Activated T-cell treated with anti-CD3 and anti-CD28 coated beads, Interleukin-2, amount 50 U/mL, for 24 hours (primary cell): Measurements from ENCODE around the gene HOXB13.

Source experiments
- DNase-seq: peaks from one replicate; pipeline ENCODE4 v3.0.0-alpha.2; 2020
- H3K27ac Mint-ChIP-seq: 2 replicates; pipeline ENCODE4 v1.8.0; 2020; ENCODE audit warnings: mild to moderate bottlenecking, mixed read lengths
- H3K27me3 Mint-ChIP-seq: 2 replicates; pipeline ENCODE4 v1.8.0; 2020; ENCODE audit warnings: mixed read lengths
- H3K36me3 Mint-ChIP-seq: 2 replicates; pipeline ENCODE4 v1.8.0; 2020; ENCODE audit warnings: low read depth, mixed read lengths
- H3K4me1 Mint-ChIP-seq: 2 replicates; pipeline ENCODE4 v1.8.0; 2020; ENCODE audit warnings: low read depth, mixed read lengths
- H3K4me3 Mint-ChIP-seq: 2 replicates; pipeline ENCODE4 v1.8.0; 2020; ENCODE audit warnings: mild to moderate bottlenecking, moderate library complexity, mixed read lengths
- H3K9me3 Mint-ChIP-seq: 2 replicates; pipeline ENCODE4 v1.8.0; 2020; ENCODE audit warnings: mixed read lengths

Gene HOXB13

DNA sequence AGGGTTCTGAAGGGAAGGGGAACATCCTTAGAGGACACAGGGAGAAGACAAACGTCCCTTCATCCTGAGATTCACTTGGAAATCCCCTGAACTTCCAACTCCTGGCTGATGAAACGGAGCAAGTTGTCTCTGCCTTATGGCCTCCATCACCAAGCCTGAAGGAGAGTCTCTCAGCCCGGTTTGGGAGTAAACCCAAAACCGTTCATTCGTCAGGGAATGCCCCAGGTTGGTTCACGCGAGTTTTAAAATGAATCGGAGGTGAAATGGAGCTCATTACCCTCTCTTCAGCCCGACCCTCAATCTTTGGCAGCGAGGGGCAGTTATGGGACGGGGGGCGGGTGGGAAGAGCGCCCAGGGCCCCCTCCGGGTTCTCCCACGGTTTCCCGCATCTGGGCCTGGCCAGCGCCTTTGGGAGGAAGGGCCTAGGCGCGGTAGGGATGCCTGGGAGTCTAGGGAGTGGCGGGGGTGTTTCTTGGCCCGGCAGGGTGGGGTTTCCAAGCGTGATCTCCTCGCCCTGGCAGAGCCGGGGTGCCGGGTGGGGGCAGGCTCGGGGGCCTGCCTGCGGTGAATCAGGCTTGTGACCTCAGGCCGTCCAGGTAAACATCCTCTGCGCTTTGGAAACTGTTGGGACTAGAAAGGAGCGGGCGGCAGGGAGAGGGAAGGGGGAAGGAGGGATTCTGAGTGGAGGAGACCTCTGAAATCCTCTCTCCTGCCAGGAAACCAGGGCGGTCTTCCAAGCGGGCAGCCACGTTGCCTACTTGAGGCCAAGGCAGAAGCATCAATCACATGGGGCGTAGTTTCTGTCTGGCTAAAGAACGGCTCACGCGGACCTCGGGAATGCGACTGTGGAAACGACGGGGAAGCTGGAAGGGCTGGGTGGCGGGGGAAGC lies 24.1 kb upstream of the HOXB13 start:
- H3K4me1 Mint-ChIP-seq: peaks cover 11% of the 10 kb centered on the region
- H3K9me3 Mint-ChIP-seq: no peaks in the 10 kb centered on the region
- H3K27ac Mint-ChIP-seq: no peak overlapping the region
- peaks cover 93% of the 10 kb centered on the region for H3K27me3 Mint-ChIP-seq
- H3K36me3 Mint-ChIP-seq: no peaks in the 10 kb centered on the region
- no peak overlapping the region for H3K4me3 Mint-ChIP-seq
- DNase-seq: no peak

DNA sequence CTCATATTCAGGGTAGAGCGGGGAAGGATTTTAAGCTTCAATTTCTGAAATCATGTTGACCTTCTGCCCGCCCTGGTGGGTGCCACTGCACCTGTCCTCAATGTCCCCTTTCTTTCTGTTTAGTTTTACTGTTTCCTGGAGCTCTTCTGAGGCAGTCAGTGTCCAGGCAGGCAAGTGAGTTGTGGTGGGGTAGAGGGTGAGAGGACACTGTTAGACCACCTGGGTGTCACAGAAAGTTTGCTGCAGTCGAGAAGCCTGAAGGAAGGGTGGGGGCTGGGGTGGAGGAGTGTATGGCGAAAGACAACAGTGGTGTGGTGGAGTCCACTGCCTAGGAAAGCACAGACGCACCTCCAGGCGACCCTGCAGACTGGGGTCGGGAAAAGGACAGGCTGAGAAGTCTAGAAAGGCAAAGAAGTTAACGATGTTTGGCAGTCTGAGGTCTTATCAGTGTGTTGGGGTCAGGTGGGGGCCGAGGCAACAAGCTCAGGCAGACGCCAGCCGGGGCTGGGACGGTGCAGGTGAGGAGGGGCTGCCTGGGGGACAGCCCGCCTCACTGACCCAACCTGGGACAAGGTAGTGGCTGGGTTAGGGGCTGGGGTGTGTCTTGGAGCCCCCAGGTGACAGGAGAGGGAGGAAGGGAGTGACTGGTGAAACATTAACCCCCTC lies 23.3 kb upstream of the HOXB13 start:
- DNase-seq: no peak

DNA sequence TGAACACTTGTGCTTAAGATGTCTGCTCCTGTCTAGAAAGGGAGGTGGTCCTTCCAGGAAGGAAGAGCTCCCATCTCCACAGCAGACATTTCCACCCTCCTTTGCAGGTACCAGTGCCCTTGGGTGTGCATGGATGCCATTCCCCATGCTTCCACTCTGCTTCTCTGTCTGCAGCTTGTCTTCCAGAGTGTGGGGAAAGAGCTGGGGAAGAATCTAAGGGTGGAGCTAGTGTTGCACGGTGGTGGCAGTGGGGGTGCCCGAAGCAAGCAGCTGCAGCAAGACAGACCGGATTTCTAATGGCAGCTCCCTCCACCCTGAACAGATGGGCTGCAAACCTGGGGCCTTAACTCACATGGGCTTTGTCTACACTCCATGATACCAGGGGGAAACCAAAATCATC lies 22.6 kb upstream of the HOXB13 start:
- H3K36me3 Mint-ChIP-seq: no peaks in the 10 kb centered on the region
- no peaks in the 10 kb centered on the region for H3K9me3 Mint-ChIP-seq
- no peak overlapping the region for H3K27ac Mint-ChIP-seq
- H3K4me1 Mint-ChIP-seq: peaks cover 15% of the 10 kb centered on the region
- no peak for DNase-seq
- no peak overlapping the region for H3K4me3 Mint-ChIP-seq
- H3K27me3 Mint-ChIP-seq: peaks cover 96% of the 10 kb centered on the region

More for the DNA sequence above, 23.3 kb upstream of the HOXB13 start:
- Mint-ChIP-seq H3K4me1 (peaks cover 11% of the 10 kb centered on the region), H3K9me3 (no peaks in the 10 kb centered on the region), H3K36me3 (no peaks in the 10 kb centered on the region), H3K27ac (no peak overlapping the region), H3K27me3 (peaks cover 95% of the 10 kb centered on the region), H3K4me3 (no peak overlapping the region)

- no peak overlapping the region for H3K4me3 Mint-ChIP-seq
- H3K4me1 Mint-ChIP-seq: peaks cover 15% of the 10 kb centered on the region
- H3K36me3 Mint-ChIP-seq: no peaks in the 10 kb centered on the region
- no peaks in the 10 kb centered on the region for H3K9me3 Mint-ChIP-seq
- no peak for DNase-seq
- H3K27ac Mint-ChIP-seq: no peak overlapping the region
- peaks cover 96% of the 10 kb centered on the region for H3K27me3 Mint-ChIP-seq
Observed at GRCh38 chr17:48749621-48750553, 21.3 kb upstream of the HOXB13 start.

DNA sequence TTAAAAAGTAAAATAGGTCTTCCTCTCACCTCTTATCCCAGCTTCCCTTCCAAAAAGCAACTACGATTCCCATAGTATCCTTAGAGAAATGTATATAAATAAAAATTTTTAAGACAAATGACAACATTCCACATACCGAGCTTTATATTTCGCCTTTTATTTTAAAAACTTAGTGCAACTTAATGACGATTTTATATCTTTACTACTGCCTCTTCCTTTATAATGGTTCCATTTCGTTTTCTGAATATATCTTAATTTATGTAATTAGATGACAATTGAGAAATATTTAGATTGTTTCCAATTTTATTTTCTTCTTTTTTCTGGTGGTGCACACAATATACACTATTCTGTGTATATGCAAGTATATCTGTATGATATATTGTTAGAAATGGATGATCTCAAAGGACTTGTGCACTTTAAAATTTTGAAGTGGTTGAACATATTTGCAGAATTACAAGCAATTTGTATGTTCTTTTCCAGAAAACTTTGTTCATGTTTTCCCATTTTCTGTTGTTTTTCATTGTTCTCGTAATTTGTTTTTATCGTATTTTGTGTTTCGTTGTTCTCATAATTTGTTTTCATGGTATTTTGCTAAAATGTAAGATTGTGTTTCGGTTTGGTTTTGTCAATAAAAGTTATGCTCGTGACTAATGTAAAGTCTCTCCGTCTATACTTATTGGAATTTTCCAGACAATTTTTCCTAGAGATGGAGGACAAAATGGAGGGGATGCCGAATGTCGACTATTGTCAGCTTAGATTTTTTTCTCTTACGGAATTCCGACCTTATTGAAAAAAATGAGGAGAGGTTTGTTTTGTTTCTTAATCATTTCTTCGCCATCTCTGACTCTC lies 20.4 kb upstream of the HOXB13 start:
- H3K9me3 Mint-ChIP-seq: no peaks in the 10 kb centered on the region
- no peak overlapping the region for H3K4me3 Mint-ChIP-seq
- no peak for DNase-seq
- H3K27ac Mint-ChIP-seq: no peak overlapping the region
- no peaks in the 10 kb centered on the region for H3K36me3 Mint-ChIP-seq
- peaks cover 95% of the 10 kb centered on the region for H3K27me3 Mint-ChIP-seq
- peaks cover 11% of the 10 kb centered on the region for H3K4me1 Mint-ChIP-seq

GRCh38 chr17:48747445-48748363 lies 19.2 kb upstream of the HOXB13 start:
- Mint-ChIP-seq H3K9me3 (no peaks in the 10 kb centered on the region), H3K4me1 (peaks cover 6% of the 10 kb centered on the region), H3K36me3 (no peaks in the 10 kb centered on the region), H3K4me3 (no peak overlapping the region), H3K27me3 (peaks cover 95% of the 10 kb centered on the region), H3K27ac (no peak overlapping the region)
- DNase-seq: no peak

GRCh38 chr17:48746916-48747444 lies 18.4 kb upstream of the HOXB13 start:
- DNase-seq: no peak
- H3K27me3 Mint-ChIP-seq: peaks cover 95% of the 10 kb centered on the region
- peaks cover 4% of the 10 kb centered on the region for H3K4me1 Mint-ChIP-seq
- H3K36me3 Mint-ChIP-seq: no peaks in the 10 kb centered on the region
- no peaks in the 10 kb centered on the region for H3K9me3 Mint-ChIP-seq
- H3K27ac Mint-ChIP-seq: no peak overlapping the region
- H3K4me3 Mint-ChIP-seq: no peak overlapping the region

DNA sequence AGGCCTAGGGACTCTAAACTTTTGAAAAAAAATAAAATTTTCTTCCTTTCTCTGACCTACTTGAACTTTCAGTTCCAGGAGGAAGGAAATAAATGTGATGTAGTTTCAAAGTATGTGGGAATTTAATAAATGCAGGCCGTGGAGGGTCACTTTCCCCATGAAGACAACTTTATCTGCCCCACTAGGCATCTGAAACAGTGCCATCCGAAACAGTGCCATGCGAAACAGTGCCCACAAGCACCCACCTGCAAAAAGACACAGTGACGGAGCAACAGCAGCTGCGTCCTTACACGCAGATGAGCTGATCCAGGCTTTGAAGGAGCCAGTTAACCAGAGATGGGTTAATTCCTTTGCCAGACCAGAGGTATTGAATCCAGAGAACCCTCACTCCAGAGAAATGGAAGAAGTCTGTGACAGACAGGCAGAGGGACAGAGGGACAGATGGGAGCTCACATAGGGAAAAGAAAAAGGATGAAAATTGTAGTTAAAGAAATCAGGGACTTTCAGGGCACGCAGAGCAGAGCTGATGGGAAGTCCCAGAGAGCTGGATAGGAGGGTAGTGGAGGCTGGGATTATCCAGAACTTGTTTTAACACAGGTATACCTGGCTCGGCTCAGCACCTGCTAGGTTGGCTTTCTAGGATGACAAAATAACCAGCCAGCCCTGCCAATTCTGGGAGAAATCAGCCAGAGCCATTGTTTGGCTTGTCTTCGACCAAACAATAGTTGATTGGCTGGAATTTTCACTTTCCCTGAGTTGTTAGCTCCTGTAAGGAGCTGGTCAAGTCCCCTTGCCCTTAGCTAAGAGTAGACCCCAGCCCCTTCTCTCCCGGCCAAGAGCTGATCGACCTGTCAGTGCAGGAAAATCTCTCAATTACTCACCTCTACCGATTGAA lies 17.1 kb upstream of the HOXB13 start:
- H3K36me3 Mint-ChIP-seq: no peaks in the 10 kb centered on the region
- DNase-seq: no peak
- H3K4me3 Mint-ChIP-seq: no peak overlapping the region
- peaks cover 95% of the 10 kb centered on the region for H3K27me3 Mint-ChIP-seq
- no peaks in the 10 kb centered on the region for H3K9me3 Mint-ChIP-seq
- no peak overlapping the region for H3K27ac Mint-ChIP-seq
- peaks cover 4% of the 10 kb centered on the region for H3K4me1 Mint-ChIP-seq

DNA sequence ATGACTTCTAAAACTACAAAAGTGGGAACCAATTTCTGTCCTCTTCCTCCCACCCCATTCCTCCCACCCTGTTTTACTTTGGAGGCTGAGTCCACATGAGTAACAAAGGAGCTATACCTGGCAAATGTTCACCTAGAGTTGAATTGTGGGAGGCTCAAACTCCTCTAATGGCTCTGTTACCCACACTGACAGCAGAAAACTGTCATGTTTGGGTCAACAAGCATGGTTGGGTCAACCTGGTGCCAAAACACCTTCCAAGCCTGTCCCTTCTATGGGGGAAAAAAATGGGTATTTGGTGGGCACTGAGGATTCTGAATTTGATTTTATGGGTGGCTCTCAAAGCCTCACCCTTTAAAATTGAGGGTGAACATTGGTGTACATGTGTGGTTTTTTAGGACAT lies 12.0 kb upstream of the HOXB13 start:
- peaks cover 9% of the 10 kb centered on the region for H3K4me1 Mint-ChIP-seq
- H3K9me3 Mint-ChIP-seq: no peaks in the 10 kb centered on the region
- no peaks in the 10 kb centered on the region for H3K36me3 Mint-ChIP-seq
- no peak overlapping the region for H3K27ac Mint-ChIP-seq
- peaks cover 97% of the 10 kb centered on the region for H3K27me3 Mint-ChIP-seq
- H3K4me3 Mint-ChIP-seq: no peak overlapping the region
- no peak for DNase-seq

DNA sequence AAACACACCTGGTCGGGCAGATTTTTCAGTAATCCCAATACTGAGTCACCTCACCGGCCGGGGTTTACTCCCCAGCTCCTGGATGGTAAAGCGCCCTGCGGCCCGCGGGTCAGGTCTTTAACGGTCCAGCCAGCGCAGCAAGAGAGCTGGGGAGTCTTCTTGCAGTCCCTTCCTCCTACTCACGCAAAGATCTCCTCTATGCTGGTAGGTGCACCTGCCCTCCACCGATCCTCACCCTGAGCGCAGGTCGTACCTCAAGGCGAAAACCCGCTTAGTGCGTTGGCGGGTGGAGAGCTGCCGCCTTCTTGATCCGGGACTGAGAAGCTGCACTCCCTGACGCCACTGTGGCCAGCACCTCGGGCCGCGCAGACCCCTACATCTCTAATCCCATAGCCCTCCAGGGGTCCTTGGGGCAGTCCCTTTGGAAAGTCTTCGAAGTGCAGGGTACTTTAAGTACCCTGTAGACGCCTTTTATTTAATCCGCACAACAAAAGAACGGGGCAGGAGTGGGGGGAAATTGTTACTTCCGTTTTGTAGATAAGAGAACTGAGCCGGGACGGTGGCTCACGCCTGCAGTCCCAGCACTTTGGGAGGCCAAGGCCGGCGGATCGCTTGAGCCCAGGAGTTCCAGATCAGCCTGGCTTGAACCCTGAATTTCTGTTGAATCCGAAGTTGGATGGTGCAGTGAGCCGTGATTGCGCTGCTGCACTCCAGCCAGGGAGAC lies 10.4 kb upstream of the HOXB13 start:
- peak overlapping the region; percentile 51 for H3K4me3 Mint-ChIP-seq
- no peak for DNase-seq
- no peaks in the 10 kb centered on the region for H3K36me3 Mint-ChIP-seq
- peaks cover 99% of the 10 kb centered on the region for H3K27me3 Mint-ChIP-seq
- no peak overlapping the region for H3K27ac Mint-ChIP-seq
- no peaks in the 10 kb centered on the region for H3K9me3 Mint-ChIP-seq
- peaks cover 13% of the 10 kb centered on the region for H3K4me1 Mint-ChIP-seq

DNA sequence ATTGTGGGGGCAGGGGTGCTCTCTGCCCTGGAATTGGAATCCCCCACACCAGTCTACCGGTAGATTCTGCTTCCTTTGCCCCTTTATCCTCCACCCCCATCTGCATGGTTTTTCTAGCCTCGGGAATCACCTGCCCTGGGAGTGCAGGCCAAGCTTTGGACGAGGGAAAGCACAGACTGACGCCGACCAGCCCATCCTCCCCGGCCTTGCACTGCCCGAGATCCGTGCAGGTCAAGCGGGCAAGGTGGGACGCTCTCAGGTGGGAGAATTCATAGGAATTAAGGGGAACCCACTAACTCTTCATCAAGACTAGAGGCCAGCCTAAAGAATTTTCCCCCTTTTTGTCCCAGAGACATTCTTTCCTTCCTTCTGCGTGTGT lies 9.9 kb upstream of the HOXB13 start:
- H3K4me3 Mint-ChIP-seq: no peak overlapping the region
- H3K4me1 Mint-ChIP-seq: peaks cover 19% of the 10 kb centered on the region
- H3K27ac Mint-ChIP-seq: no peak overlapping the region
- no peaks in the 10 kb centered on the region for H3K9me3 Mint-ChIP-seq
- peaks cover 99% of the 10 kb centered on the region for H3K27me3 Mint-ChIP-seq
- DNase-seq: no peak
- no peaks in the 10 kb centered on the region for H3K36me3 Mint-ChIP-seq
